22Rv1 (cell line): ENCODE measurements around the gene SLC39A9.

Experiments used
- H3K27ac ChIP-seq: fragments of 450-650 bp; 2 replicates; pipeline ENCODE4 v1.5.1; 2017
- CTCF ChIP-seq: fragments of 450-650 bp; IDR thresholded peaks from 2 replicates; pipeline ENCODE4 v1.5.1; 2017; ENCODE audit warnings: mild to moderate bottlenecking
- ZFX ChIP-seq: fragments of 450-650 bp; IDR thresholded peaks from 2 replicates; pipeline ENCODE4 v1.6.1; 2017; ENCODE audit warnings: antibody characterized with exemption, borderline replicate concordance

The SLC39A9 gene

GRCh38 chr14:69439521-69440270 is 41.2 kb downstream of the SLC39A9 start:
- TF ChIP-seq CTCF (no peak), ZFX (no peak)
- H3K27ac ChIP-seq: no peak overlapping the region

- H3K27ac ChIP-seq: no peak overlapping the region
- TF ChIP-seq ZFX (no peak), CTCF (no peak)
These were observed 43.5 kb downstream of the SLC39A9 start for GRCh38 chr14:69441948-69442347.

GRCh38 chr14:69443296-69443805 is 44.9 kb downstream of the SLC39A9 start:
- H3K27ac ChIP-seq: no peak overlapping the region
- TF ChIP-seq CTCF: no peak
- no peak for TF ChIP-seq ZFX

- no peak overlapping the region for H3K27ac ChIP-seq
- no peak for TF ChIP-seq CTCF
- TF ChIP-seq ZFX: no peak
These were observed 50.7 kb downstream of the SLC39A9 start for GRCh38 chr14:69449216-69449615.

- no peak for TF ChIP-seq ZFX
- TF ChIP-seq CTCF: no peak
- H3K27ac ChIP-seq: no peak overlapping the region
These were observed 53.4 kb downstream of the SLC39A9 start for GRCh38 chr14:69451941-69452340.

GRCh38 chr14:69458350-69458749 is 59.9 kb downstream of the SLC39A9 start:
- TF ChIP-seq CTCF (no peak), ZFX (no peak)
- no peak overlapping the region for H3K27ac ChIP-seq

GRCh38 chr14:69459122-69459521 is 60.6 kb downstream of the SLC39A9 start:
- no peak overlapping the region for H3K27ac ChIP-seq
- TF ChIP-seq ZFX (no peak), CTCF (no peak)
